Stimulated activated naive CD4-positive, alpha-beta T cell (primary cell): Measurements from ENCODE around the gene SMARCA5.
"Not testable (repeated sequence)": the region's sequence is repeated elsewhere in the genome, so short reads cannot be mapped to it uniquely, and the experiment has no call there.

Experiments
- DNase-seq, 6 experiments: peaks; one replicate each; lab custom pipeline; 2025; lab: John Stamatoyannopoulos, UW

Gene SMARCA5, protein sequence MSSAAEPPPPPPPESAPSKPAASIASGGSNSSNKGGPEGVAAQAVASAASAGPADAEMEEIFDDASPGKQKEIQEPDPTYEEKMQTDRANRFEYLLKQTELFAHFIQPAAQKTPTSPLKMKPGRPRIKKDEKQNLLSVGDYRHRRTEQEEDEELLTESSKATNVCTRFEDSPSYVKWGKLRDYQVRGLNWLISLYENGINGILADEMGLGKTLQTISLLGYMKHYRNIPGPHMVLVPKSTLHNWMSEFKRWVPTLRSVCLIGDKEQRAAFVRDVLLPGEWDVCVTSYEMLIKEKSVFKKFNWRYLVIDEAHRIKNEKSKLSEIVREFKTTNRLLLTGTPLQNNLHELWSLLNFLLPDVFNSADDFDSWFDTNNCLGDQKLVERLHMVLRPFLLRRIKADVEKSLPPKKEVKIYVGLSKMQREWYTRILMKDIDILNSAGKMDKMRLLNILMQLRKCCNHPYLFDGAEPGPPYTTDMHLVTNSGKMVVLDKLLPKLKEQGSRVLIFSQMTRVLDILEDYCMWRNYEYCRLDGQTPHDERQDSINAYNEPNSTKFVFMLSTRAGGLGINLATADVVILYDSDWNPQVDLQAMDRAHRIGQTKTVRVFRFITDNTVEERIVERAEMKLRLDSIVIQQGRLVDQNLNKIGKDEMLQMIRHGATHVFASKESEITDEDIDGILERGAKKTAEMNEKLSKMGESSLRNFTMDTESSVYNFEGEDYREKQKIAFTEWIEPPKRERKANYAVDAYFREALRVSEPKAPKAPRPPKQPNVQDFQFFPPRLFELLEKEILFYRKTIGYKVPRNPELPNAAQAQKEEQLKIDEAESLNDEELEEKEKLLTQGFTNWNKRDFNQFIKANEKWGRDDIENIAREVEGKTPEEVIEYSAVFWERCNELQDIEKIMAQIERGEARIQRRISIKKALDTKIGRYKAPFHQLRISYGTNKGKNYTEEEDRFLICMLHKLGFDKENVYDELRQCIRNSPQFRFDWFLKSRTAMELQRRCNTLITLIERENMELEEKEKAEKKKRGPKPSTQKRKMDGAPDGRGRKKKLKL

DNA sequence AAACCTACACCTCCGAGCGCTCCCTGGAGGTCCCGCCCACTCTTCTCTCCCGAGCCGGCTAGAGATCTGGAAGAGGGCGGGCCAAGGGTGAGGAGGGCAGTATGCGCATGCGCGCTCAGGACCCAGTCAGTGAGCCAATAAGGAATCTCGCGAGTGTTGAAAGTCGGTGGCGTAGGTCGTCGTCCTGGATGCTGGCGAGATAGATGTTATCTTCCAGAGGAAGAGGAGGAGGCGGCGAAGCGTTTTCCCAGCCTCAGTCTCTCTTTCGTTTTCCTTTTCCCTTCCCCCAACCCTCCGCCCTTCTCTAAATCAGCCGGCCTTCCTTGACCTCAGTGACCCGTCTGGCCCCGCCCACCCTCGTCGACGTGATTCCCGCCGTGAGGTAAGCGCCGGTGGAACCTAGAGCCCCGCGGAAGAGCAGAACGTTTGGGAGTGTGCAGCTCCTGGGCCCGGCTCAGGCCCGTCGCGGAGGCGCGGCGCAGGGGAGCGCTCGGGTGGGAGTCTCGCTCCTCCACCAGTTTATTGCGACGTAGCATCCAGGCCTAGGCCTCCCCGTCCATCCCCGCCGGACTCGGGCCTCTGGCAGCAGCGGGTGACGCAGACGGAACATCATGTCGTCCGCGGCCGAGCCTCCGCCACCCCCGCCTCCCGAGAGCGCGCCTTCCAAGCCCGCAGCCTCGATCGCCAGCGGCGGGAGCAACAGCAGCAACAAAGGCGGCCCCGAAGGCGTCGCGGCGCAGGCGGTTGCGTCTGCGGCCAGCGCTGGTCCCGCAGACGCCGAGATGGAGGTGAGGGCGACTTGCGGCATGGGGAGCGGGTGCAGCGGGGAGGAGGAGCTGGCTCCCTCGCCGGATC, at the start of gene SMARCA5:
Gene SMARCA5 (plus strand): TSS at position 389 of the 855 bp plus-strand sequence. CDS start 223 bp downstream, at position 612.
- peak; percentile 95 to 99 (median 97) for DNase-seq

DNA sequence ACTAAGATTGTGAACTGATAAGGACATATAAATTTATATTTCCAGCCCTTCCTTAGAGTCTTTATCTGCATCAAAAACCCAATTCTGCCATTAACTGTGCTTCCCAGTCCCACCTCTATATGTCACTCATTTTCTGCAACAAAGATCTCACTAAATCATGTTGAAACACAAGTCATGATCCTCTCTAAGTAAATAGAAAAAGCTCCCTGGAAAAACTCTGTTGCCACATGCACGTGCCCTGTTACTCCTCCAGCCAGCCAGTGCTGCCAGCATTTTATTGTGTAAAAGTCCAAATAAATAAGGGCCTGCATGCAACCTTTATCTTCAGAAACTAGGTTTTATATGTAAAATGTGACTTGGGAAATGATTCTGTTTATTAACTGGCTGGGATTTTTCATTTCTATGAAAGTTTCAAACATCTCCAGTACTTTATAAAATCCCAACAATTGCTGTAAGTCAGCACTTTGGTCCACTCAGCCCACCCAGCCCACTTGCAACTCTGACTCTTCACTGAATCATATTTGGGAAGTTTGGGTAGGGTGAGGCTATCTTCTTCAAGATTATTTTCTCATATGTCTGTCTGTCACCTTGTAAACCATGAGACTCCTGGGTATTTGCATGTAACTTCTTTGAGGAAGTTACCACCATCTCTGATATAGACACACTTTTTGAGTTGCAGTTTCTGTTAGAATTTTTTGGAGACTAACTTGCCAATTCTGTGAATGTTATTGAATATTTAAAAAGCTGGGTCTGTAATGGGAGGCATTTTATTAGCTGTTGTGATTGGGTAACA, 40.0 kb upstream of the SMARCA5 start:
- no peak for DNase-seq

DNA sequence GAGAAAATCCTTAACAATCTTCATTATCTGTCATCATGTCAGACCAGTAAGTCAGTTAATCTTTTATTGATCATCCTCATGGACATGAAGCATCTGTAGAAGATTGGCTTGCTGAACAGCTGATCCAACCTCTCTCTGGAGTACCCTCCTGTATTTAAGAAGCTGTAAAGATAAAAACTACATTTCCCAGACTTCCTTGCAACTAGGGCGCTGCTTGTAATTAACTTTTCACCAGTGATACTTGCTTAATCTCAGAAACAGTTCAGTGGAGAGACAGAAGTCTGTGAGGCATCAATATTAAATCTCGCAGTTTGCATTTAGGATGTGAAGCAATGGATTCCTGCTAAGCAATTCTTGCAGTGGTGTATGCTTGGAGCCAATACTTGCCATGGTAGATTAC, 36.0 kb upstream of the SMARCA5 start:
- DNase-seq = no peak

DNA sequence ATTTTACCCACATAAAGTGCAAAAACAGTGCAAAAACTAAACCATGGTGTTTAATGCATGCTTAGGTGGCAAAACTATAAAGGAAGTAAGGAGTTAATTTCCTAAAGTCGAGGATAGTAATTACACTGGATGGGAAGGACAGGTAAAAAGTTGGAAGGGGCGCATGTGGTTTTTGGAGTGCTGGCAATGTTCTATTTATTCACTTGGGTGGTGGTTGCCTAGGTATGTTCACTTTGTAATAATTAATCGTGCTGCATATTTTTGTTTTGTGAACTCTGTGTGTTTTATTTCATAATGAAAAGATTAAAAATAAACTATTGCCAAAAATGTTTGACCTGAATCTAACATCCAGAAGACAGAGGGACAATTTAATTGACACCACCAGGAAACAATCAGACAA, 32.1 kb upstream of the SMARCA5 start:
- DNase-seq = no peak

DNA sequence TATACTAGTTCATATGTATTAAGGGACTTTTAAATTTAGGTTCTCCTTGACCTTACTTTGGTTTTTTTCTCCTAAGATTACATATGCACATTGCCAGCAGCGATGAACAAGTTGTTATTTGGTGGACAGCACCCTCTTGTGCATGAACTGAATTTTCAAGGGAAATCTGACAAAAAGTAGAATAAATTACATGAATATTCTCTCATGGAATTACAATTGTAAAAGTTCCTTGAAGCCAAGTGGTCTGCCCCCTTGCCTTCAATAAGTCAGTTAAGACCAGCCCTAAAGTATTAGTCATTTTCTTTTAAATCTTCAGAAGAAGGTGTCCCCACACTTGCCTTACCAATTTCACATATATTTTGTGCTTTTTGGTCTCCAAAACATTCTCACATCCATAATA, 30.7 kb upstream of the SMARCA5 start:
- no peak for DNase-seq

DNA sequence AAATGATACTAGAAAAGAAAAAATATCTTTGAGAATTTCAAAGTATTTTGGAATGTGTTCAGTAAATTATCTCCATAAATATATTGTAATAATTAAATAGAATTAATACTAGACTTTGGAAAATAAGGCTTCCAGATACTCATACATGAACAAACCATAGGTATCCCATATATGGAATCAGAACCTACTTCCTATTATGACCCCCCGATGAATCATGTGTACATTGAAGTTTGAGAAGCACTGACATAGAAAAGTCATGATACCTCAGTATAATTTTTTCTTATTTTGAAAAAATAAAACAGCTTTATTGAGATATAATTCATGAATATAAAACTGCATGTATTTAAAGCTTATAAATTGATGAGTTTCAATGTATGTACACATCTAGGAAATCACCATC, 27.2 kb upstream of the SMARCA5 start:
- DNase-seq = no peak

DNA sequence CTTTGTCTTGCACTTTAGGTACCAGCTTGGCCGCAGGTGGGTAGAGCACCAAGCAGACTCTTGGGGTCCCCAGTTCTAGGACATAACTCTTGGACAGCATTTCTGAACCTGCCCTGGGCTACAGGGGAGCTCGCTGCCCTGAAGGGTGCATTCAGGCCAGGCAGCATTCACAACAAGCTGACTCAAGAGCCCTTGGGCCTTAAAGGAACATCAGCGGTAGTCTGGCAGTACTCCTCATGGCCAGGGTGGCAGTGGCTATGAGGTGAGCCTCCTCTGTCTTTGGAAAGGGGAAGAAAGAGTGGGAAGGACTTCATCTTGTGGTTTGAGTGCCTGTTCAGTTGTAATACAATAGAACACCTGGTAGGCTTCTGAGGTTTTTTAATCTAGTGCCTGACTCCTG, 24.8 kb upstream of the SMARCA5 start:
- DNase-seq = no peak

DNA sequence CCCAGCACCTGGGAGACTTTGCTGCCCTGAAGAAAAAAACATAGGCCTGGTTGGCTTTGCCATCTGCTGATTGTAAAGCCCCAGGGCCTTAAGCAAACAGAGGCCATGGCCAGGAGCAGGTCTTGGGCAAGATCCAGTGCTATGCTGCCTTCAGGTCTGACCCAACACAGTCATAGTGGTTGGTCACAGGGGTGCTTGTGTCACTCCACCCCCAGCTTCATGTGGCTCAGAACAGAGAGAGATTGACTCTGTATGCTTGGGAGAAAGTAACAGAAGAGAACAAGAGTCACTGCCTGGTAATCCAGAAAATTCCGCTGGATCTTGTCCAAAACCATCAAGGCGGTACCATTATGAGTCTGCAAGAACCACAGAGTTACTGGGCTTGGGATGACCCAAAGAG, 24.4 kb upstream of the SMARCA5 start:
- DNase-seq = no peak

DNA sequence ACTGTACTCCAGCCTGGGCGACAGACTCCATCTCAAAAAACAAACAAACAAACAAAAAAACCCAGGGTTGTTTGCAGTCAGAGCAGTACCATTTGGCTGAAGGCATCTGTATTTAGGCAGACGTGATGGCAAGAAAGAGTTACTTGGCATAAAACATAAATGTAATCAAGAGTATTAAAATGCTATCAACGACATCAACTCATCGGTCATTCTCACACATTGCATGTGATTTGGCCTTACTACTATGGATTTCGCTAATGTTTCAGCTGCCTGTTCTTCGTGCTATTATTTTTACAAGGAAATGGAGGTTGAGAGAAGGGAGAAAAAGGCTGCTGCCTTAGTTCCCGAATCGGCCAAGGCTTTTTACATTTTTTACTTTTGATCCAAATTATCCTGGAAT, 15.5 kb upstream of the SMARCA5 start:
- DNase-seq = no peak

DNA sequence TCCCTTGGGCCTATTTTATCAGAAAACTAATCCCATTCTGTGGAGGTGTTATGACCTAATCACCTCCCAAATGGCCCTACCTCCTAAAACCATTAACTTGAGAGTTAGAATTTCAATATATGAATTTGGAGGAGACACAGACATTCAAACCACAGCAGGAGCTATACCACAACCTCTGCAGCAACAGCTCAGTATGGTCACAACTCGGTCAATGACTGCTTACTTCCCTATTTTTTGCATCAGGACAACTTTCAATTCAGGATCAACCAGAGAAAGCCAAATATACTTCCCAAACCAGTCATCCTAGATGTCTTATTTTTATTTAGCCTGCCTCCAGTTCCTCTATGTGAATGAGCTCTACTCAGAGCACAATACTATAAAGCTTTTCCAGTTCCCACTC, 11.3 kb upstream of the SMARCA5 start:
- DNase-seq = no peak

DNA sequence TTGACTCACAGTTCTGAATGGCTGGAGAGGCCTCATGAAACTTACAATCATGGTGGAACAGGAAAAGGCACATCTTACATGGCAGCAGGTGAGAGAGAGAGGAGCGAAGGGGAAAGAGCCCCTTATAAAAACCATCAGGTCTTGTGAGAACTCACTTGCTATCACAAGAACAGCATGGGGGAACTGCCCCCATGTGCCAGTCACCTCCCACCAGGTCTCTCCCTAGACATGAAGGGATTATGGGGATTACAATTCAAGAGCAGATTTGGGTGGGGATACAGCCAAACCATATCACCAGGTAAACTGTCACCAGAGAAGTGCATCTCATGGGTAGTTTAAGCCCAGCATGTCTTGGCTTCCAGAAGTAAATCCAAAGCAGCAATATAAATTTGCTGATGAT, 7.5 kb upstream of the SMARCA5 start:
- DNase-seq = no peak

DNA sequence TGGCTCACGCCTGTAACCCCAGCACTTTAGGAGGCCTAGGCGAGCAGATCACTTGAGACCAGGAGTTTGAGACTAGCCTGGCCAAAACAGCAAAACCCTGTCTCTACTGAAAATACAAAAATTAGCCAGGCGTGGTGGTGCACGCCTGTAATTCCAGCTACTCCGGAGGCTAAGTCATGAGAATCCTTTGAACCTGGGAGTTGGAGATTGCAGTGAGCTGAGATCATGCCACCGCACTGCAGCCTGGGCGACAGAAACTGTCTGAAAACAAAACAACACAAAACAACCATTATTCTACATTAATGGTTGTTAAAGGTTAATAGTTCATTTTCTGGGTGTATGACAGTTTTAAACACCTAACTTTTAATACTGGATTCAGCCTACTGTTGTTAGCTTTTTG, 1.6 kb upstream of the SMARCA5 start:
- DNase-seq = no peak

DNA sequence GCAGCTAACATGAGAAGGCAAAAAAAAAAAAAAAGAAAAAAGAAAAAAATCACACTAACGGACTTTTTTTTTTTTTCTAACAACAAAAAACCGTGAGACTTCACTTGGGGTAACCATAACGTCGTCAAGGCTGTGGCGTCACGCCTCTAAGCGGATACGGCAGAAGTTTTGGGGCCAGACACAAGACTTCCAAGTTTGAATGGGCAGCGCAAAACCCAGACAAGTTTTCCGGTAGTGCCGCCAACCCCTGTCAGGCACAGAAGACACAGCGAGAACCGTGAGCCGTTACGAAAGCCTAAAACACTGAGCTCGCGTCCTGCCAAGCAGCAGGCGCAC, 556 bp upstream of the SMARCA5 start:
- DNase-seq = peak in 3 of 6 experiments; percentile 89 to 96 (median 91)

DNA sequence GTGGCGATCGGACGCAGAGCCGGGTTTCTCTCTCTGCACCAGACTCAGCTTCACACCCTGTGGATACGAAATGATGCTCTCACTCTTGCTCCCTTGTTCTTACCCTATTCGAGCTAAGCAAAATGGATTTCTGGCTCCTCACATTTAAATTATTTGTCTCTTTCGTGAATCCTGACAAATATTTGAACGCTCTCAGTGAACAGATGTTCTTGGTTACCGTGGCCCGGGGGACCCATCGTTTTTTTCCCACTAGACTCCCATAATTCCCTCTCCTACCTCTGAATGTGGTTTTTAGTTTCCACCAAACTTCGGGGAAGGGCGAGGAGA, 630 bp downstream of the SMARCA5 start:
- no peak for DNase-seq

DNA sequence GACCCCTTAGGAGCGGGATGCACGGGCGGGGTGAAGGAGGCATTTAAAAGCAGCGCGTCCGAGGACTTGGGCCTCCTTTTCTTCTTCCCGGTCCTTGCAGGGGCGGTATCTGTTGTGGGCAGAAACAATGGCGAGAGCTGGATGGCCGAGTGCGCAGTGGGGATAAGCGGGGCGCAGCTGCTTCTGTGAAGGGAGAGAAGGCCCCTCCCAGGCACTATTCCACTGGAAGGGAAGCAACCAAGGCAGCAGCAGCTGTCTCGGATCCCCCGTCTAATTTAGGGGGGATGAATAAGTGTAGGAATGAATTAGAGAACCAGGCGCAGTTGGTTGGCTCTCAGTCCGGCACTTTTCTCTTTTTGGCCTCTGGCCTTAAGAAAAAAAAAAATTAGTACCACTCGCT, 995 bp downstream of the SMARCA5 start:
- peak in 2 of 6 experiments; percentile 7 to 16 for DNase-seq

DNA sequence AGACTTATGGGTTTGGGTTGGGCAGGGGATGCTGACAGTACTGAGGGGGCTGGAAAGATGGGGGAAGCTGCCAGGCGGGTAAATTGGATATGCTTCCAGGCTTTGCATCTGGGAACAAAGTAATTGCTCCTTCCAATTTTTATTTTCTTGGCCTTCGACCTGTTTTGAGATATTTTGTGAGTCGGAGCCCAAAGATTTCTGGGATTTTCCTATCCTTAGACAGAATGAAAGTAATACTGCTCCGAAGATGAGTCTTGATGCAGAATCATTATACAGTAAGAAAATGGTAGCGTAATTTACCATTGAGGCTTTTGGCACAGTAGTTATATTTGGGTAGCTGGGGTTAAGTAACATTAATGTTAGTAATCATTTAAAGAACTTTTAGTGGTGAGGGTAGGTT, 1.4 kb downstream of the SMARCA5 start:
- no peak for DNase-seq

DNA sequence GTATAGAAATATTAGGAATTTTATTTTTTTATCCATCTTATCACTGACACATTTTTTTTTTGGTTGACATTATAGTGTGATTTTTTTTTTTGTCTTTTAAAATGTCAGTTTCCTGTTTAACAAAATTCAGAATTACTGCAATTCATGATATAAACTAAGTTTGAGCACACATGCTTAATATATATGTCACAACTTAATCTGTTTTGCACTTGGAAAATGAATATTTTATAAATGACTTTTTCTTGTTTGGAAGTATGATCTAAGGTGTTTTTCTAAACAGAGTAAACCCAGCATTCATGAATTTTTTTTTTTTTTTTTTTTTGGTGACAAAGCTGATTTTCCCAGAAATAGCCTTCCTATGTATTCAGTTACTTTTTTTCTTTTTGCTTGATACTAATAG, 2.4 kb downstream of the SMARCA5 start:
- DNase-seq = no peak

DNA sequence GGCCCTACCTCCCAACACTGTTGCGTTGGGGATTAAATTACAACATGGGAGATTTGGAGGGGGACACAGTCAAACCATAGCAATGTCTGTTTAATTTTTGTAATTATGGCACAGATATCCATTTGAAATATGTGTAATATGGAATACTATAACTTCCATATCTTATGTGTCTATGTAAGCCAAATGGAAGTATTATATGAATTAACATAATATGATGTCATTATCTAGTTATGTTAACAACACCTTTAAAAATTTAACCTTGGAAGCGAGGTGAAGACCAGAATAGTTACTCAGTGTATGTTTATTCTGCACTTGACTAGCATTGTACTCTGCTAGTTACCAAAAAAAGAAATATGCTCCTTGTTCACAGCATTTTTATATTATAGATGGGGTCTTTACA, 4.3 kb downstream of the SMARCA5 start:
- no peak for DNase-seq

DNA sequence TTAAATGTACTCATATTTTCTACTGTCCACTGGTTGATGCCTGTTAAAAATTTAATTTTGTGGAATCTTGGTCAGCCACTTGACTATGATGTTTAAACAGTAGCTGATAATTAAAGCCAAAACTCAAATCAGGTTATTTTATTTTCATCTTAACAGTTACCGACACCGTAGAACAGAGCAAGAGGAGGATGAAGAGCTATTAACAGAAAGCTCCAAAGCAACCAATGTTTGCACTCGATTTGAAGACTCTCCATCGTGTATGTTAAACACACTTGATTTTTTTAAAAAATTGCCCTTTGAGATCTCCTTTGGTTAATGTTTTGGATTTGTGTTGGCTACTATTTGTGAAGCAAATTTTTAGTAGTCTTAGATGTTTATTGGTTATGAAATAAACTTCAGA, 10.7 kb downstream of the SMARCA5 start:
- no peak for DNase-seq

DNA sequence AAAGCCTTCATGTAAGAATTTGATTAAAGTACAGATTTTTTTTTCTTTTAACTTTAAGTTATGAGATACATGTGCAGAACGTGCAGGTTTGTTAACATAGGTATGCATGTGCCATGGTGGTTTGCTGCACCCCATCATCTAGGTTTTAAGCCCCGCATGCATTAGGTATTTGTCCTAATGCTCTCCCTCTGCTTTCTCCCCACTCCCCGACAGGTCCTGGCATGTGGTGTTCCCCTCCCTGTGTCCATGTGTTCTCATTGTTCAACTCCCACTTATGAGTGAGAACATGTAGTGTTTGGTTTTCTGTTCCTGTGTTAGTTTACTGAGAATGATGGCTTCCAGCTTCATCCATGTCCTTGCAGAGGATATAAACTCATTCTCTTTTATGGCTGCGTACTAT, 14.5 kb downstream of the SMARCA5 start:
- DNase-seq = not testable (repeated sequence)

DNA sequence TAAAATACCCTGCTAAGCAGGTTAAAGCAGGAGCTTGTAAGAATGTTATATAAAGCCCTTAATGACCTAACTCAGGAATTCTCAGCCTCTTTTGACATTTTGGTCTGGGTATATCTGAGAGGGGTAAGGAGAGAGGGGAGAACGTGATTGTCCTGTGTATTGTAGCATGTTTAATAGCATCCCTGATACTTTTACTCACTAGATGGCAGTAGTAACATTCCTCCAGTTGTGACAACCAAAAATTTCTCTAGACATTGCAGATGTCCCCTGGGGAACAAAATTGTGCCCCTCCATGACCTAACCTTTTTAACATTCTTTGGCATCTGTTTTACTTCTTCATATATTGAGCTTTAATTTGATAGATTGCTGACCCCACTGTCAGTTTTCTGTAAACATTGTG, 17.9 kb downstream of the SMARCA5 start:
- DNase-seq = no peak
